Adipose tissue (tissue), 3 donors: Measurements from ENCODE around the gene FSHR. TPM values are rescaled to one million over a fixed set of nuclear protein-coding genes. Genes with fewer than 3 reads are reported as not detected.

Source experiments
- H3K27ac ChIP-seq: one replicate; pipeline ENCODE4 v1.5.1; 2013; ENCODE audit warnings: low read depth, low read length
- WGBS, 3 donors: extraction: QIAGEN DNeasy Blood & Tissue Kit; methylation state at CpG; one replicate each; pipeline ENCODE4 v1.1.7; 2013; 5-methylcytosine and 5-hydroxymethylcytosine counted together
- polyA plus RNA-seq, 3 donors: library from polyadenylated mRNA; stranded (reverse); fragments of 200-250 nt; gene quantifications; one replicate each; pipeline ENCODE4 v1.2.3, GENCODE V29; 2013
- donor health status: healthy with polysubstance abuse.
- donor health status: Bipolar disorder and iron deficiency.
- donor health status: healthy.

Gene FSHR
- polyA plus RNA-seq, 3 donors = not detected

- no peak overlapping the region for H3K27ac ChIP-seq
- WGBS, 3 donors = 8 to 29% (median 26%) methylated on average over 1 of the region's 1 CpG
Measured at GRCh38 chr2:49044350-49045079, 109.8 kb downstream of the FSHR start.

GRCh38 chr2:49043405-49043982, 110.8 kb downstream of the FSHR start:
- no peak overlapping the region for H3K27ac ChIP-seq
- 72 to 84% (median 77%) methylated on average over 5 of the region's 5 CpGs for WGBS, 3 donors

- no peak overlapping the region for H3K27ac ChIP-seq
- 34 to 51% (median 48%) methylated on average over 1 of the region's 1 CpG for WGBS, 3 donors
Measured at GRCh38 chr2:49042488-49042887, 111.8 kb downstream of the FSHR start.

GRCh38 chr2:49041061-49041460, 113.3 kb downstream of the FSHR start:
- no peak overlapping the region for H3K27ac ChIP-seq
- 84 to 86% (median 86%) methylated on average over 4 of the region's 4 CpGs for WGBS, 3 donors

GRCh38 chr2:49037197-49037596, 117.1 kb downstream of the FSHR start:
- no peak overlapping the region for H3K27ac ChIP-seq

- 55 to 89% (median 85%) methylated on average over 1 of the region's 1 CpG for WGBS, 3 donors
- H3K27ac ChIP-seq = no peak overlapping the region
Measured at GRCh38 chr2:49035481-49035880, 118.8 kb downstream of the FSHR start.

- 30 to 67% (median 66%) methylated on average over 4 of the region's 4 CpGs for WGBS, 3 donors
- no peak overlapping the region for H3K27ac ChIP-seq
Measured at GRCh38 chr2:49033394-49034185, 120.7 kb downstream of the FSHR start.

GRCh38 chr2:49032936-49033335, 121.4 kb downstream of the FSHR start:
- no peak overlapping the region for H3K27ac ChIP-seq
- 11 to 49% (median 33%) methylated on average over 1 of the region's 1 CpG for WGBS, 3 donors

- 33 to 86% (median 71%) methylated on average over 1 of the region's 1 CpG for WGBS, 3 donors
- no peak overlapping the region for H3K27ac ChIP-seq
Measured at GRCh38 chr2:49032126-49032525, 122.2 kb downstream of the FSHR start.

GRCh38 chr2:49029406-49029805, 124.9 kb downstream of the FSHR start:
- H3K27ac ChIP-seq = no peak overlapping the region
- 32 to 53% (median 49%) methylated on average over 1 of the region's 1 CpG for WGBS, 3 donors

GRCh38 chr2:49028101-49028500, 126.2 kb downstream of the FSHR start:
- 53 to 93% (median 92%) methylated on average over 3 of the region's 3 CpGs for WGBS, 3 donors

GRCh38 chr2:49026706-49027105, 127.6 kb downstream of the FSHR start:
- 71 to 85% (median 74%) methylated on average over 4 of the region's 4 CpGs for WGBS, 3 donors
- no peak overlapping the region for H3K27ac ChIP-seq

More at GRCh38 chr2:49028101-49028500, 126.2 kb downstream of the FSHR start:
- H3K27ac ChIP-seq = no peak overlapping the region

- 81 to 84% (median 82%) methylated on average over 2 of the region's 2 CpGs for WGBS, 3 donors
- H3K27ac ChIP-seq = no peak overlapping the region
Measured at GRCh38 chr2:49021271-49021670, 133.0 kb downstream of the FSHR start.

- 66 to 83% (median 74%) methylated on average over 3 of the region's 3 CpGs for WGBS, 3 donors
- no peak overlapping the region for H3K27ac ChIP-seq
Measured at GRCh38 chr2:49005261-49005660, 149.1 kb downstream of the FSHR start.

- 7 to 12% (median 9%) methylated on average over 1 of the region's 1 CpG for WGBS, 3 donors
Measured at GRCh38 chr2:49004036-49004626, 150.2 kb downstream of the FSHR start.

GRCh38 chr2:49003201-49003600, 151.1 kb downstream of the FSHR start:
- WGBS, 3 donors = 44 to 56% (median 55%) methylated on average over 5 of the region's 5 CpGs
- H3K27ac ChIP-seq = no peak overlapping the region

More at GRCh38 chr2:49004036-49004626, 150.2 kb downstream of the FSHR start:
- H3K27ac ChIP-seq = no peak overlapping the region

- 43 to 58% (median 43%) methylated on average over 3 of the region's 3 CpGs for WGBS, 3 donors
- no peak overlapping the region for H3K27ac ChIP-seq
Measured at GRCh38 chr2:49002750-49003149, 151.6 kb downstream of the FSHR start.

- H3K27ac ChIP-seq = no peak overlapping the region
Measured at GRCh38 chr2:49000695-49001094, 153.6 kb downstream of the FSHR start.

- no peak overlapping the region for H3K27ac ChIP-seq
- 56 to 85% (median 80%) methylated on average over 2 of the region's 2 CpGs for WGBS, 3 donors
Measured at GRCh38 chr2:48998449-48998848, 155.9 kb downstream of the FSHR start.
